GM06990 (cell line): ENCODE measurements around the gene CHRNG.

Experiments
- DNase-seq: peaks from one replicate; pipeline ENCODE4 v3.0.0-alpha.2; 2011; ENCODE audit not compliant: insufficient read length; ENCODE audit errors: extremely low read depth
- H3K27me3 ChIP-seq: replicated peaks from 2 replicates; pipeline ENCODE4 v1.6.0; 2011; ENCODE audit warnings: low read length; ENCODE audit not compliant: control insufficient read depth, insufficient read depth
- H3K36me3 ChIP-seq: 2 replicates; pipeline ENCODE4 v1.5.1; 2011; ENCODE audit warnings: low read length; ENCODE audit not compliant: control insufficient read depth, insufficient read depth
- H3K4me3 ChIP-seq: replicated peaks from 2 replicates; pipeline ENCODE4 v1.5.1; 2011; ENCODE audit warnings: low read depth, mild to moderate bottlenecking, control low read depth, low read length
- CTCF ChIP-seq: IDR thresholded peaks from 2 replicates; pipeline ENCODE4 v1.5.1; 2011; ENCODE audit warnings: low read length, control low read depth, mild to moderate bottlenecking, inconsistent platforms; ENCODE audit not compliant: insufficient read depth, poor library complexity, severe bottlenecking

The CHRNG gene

GRCh38 chr2:232508251-232508650, 31.2 kb upstream of the CHRNG start:
- TF ChIP-seq CTCF, result no peak
- H3K4me3 ChIP-seq, result no peak overlapping the region
- H3K36me3 ChIP-seq, result no peaks in the 10 kb centered on the region
- no peak for DNase-seq
- H3K27me3 ChIP-seq, result peaks cover 4% of the 10 kb centered on the region

GRCh38 chr2:232511336-232511890, 28.1 kb upstream of the CHRNG start:
- no peak for TF ChIP-seq CTCF
- Histone ChIP-seq H3K27me3 (peaks cover 2% of the 10 kb centered on the region), H3K36me3 (no peaks in the 10 kb centered on the region), H3K4me3 (no peak overlapping the region)
- no peak for DNase-seq

GRCh38 chr2:232512602-232513001, 26.9 kb upstream of the CHRNG start:
- DNase-seq, result no peak
- Histone ChIP-seq H3K4me3 (no peak overlapping the region), H3K27me3 (peaks cover 2% of the 10 kb centered on the region), H3K36me3 (no peaks in the 10 kb centered on the region)
- no peak for TF ChIP-seq CTCF

- no peak for DNase-seq
- peaks cover 2% of the 10 kb centered on the region for H3K27me3 ChIP-seq
- H3K36me3 ChIP-seq, result no peaks in the 10 kb centered on the region
- no peak overlapping the region for H3K4me3 ChIP-seq
- no peak for TF ChIP-seq CTCF
Observed at GRCh38 chr2:232513353-232513752, 26.1 kb upstream of the CHRNG start.

- TF ChIP-seq CTCF, result no peak
- Histone ChIP-seq H3K27me3 (peaks cover 2% of the 10 kb centered on the region), H3K36me3 (no peaks in the 10 kb centered on the region), H3K4me3 (no peak overlapping the region)
- DNase-seq, result no peak
Observed at GRCh38 chr2:232515639-232516038, 23.9 kb upstream of the CHRNG start.

- DNase-seq, result no peak
- no peak for TF ChIP-seq CTCF
- H3K27me3 ChIP-seq, result no peaks in the 10 kb centered on the region; the same call in 1 of the 2 replicates
- no peaks in the 10 kb centered on the region for H3K36me3 ChIP-seq
- no peak overlapping the region for H3K4me3 ChIP-seq
Observed at GRCh38 chr2:232516551-232516950, 22.9 kb upstream of the CHRNG start.
